Mesenchymal stem cell (in vitro differentiated cells and primary cell): ENCODE measurements around the gene SRRM4.

Source experiments
- DNase-seq: peaks from one replicate; pipeline ENCODE4 v3.0.0-alpha.2; 2013
- H2AFZ ChIP-seq: one replicate; pipeline ENCODE4 v1.6.1; 2013; ENCODE audit warnings: low read depth, mild to moderate bottlenecking, control low read depth, inconsistent platforms, low read length, moderate library complexity
- H2AK5ac ChIP-seq: 2 replicates; pipeline ENCODE4 v1.6.1; 2013; ENCODE audit warnings: low read length, moderate library complexity, mild to moderate bottlenecking, inconsistent platforms; ENCODE audit not compliant: severe bottlenecking
- H2BK120ac ChIP-seq: one replicate; pipeline ENCODE4 v1.6.1; 2013; ENCODE audit warnings: low read depth, mild to moderate bottlenecking, inconsistent platforms, low read length, moderate library complexity
- H2BK12ac ChIP-seq, 2 experiments: one replicate each; pipeline ENCODE4 v1.6.1; 2013; ENCODE audit warnings: inconsistent platforms in 2 of 2, low read length in 2 of 2, mild to moderate bottlenecking in 2 of 2, moderate library complexity in 2 of 2, control low read depth in 1 of 2
- H2BK15ac ChIP-seq: one replicate; pipeline ENCODE4 v1.6.1; 2013; ENCODE audit warnings: mild to moderate bottlenecking, low read depth, inconsistent platforms; ENCODE audit not compliant: poor library complexity, severe bottlenecking
- H2BK5ac ChIP-seq: 2 replicates; pipeline ENCODE4 v1.6.1; 2013; ENCODE audit warnings: low read depth, mild to moderate bottlenecking, low read length, control low read depth, inconsistent platforms; ENCODE audit not compliant: poor library complexity, severe bottlenecking
- H3K14ac ChIP-seq, 2 experiments: one replicate each; pipeline ENCODE4 v1.6.1; 2013; ENCODE audit warnings: inconsistent platforms in 2 of 2, low read length in 2 of 2, control low read depth in 1 of 2, mild to moderate bottlenecking in 1 of 2, moderate library complexity in 1 of 2
- H3K18ac ChIP-seq, 2 experiments: one replicate each; pipeline ENCODE4 v1.6.1; 2013; ENCODE audit warnings: inconsistent platforms in 2 of 2, low read length in 2 of 2, control low read depth in 1 of 2, low read depth in 1 of 2, mild to moderate bottlenecking in 1 of 2
- H3K23ac ChIP-seq, 2 experiments: one replicate each; pipeline ENCODE4 v1.6.1; 2013; ENCODE audit warnings: inconsistent platforms in 2 of 2, low read length in 2 of 2, mild to moderate bottlenecking in 2 of 2, moderate library complexity in 2 of 2, control low read depth in 1 of 2
- H3K27ac ChIP-seq: 2 replicates; pipeline ENCODE4 v1.5.1; 2013; ENCODE audit warnings: mild to moderate bottlenecking, moderate library complexity, low read length, control low read depth, inconsistent platforms; ENCODE audit not compliant: poor library complexity, severe bottlenecking
- H3K27me3 ChIP-seq, 2 experiments: 2 replicates each; pipeline versions ENCODE4 v1.6.1 to v1.7.0; 2013; ENCODE audit warnings: low read length in 2 of 2, mild to moderate bottlenecking in 2 of 2, moderate library complexity in 2 of 2, control low read depth in 1 of 2, inconsistent platforms in 1 of 2; ENCODE audit not compliant: control insufficient read depth in 1 of 2, insufficient read depth in 1 of 2
- H3K36me3 ChIP-seq, 2 experiments: 2 replicates each; pipeline versions ENCODE4 v1.6.1 to v1.7.0; 2013; ENCODE audit warnings: low read length in 2 of 2, control low read depth in 1 of 2, inconsistent platforms in 1 of 2, low read depth in 1 of 2, mild to moderate bottlenecking in 1 of 2; ENCODE audit not compliant: insufficient read depth in 2 of 2, control insufficient read depth in 1 of 2
- H3K4ac ChIP-seq, 2 experiments: one replicate each; pipeline ENCODE4 v1.6.1; 2013; ENCODE audit warnings: inconsistent platforms in 2 of 2, low read length in 2 of 2, mild to moderate bottlenecking in 2 of 2, moderate library complexity in 2 of 2, control low read depth in 1 of 2, low read depth in 1 of 2
- H3K4me1 ChIP-seq: 2 replicates; pipeline ENCODE4 v1.6.1; 2013; ENCODE audit warnings: low read depth, low read length, control low read depth; ENCODE audit not compliant: control insufficient read depth, insufficient read depth
- H3K4me2 ChIP-seq: 2 replicates; pipeline ENCODE4 v1.6.1; 2013; ENCODE audit warnings: low read length, mild to moderate bottlenecking, inconsistent platforms; ENCODE audit not compliant: poor library complexity, severe bottlenecking
- H3K4me3 ChIP-seq, 2 experiments: 2 replicates each; pipeline versions ENCODE4 v1.5.1 to v1.7.0; 2013; ENCODE audit warnings: low read length in 2 of 2, mild to moderate bottlenecking in 2 of 2, control low read depth in 1 of 2, low read depth in 1 of 2; ENCODE audit not compliant: insufficient read depth in 1 of 2
- H3K79me1 ChIP-seq: replicated peaks from 2 replicates; pipeline ENCODE4 v1.6.1; 2013; ENCODE audit warnings: mild to moderate bottlenecking, control low read depth, low read length, inconsistent platforms; ENCODE audit not compliant: poor library complexity, severe bottlenecking
- H3K9ac ChIP-seq: 2 replicates; pipeline ENCODE4 v1.7.0; 2013; ENCODE audit warnings: mild to moderate bottlenecking, low read length, moderate library complexity
- H3K9me3 ChIP-seq: 2 replicates; pipeline ENCODE4 v1.7.0; 2013; ENCODE audit warnings: mild to moderate bottlenecking, low read length; ENCODE audit not compliant: control insufficient read depth
- H4K8ac ChIP-seq: one replicate; pipeline ENCODE4 v1.6.1; 2013; ENCODE audit warnings: inconsistent platforms, mild to moderate bottlenecking, low read length, moderate library complexity
- H4K91ac ChIP-seq: one replicate; pipeline ENCODE4 v1.6.1; 2013; ENCODE audit warnings: mild to moderate bottlenecking, low read length, inconsistent platforms
- WGBS: methylation state at CpG from one replicate; pipeline ENCODE4 v1.1.7; 2013; ENCODE audit warnings: mixed read lengths; 5-methylcytosine and 5-hydroxymethylcytosine counted together

SRRM4 gene

GRCh38 chr12:119195256-119195655 is 213.9 kb downstream of the SRRM4 start:
- no peak overlapping the region for H2BK5ac ChIP-seq
- H3K36me3 ChIP-seq = peaks cover 27 to 48% of the 10 kb centered on the region in 2 experiments
- WGBS = 98% methylated on average over 16 of the region's 16 CpGs
- H3K79me1 ChIP-seq = peaks cover 1% of the 10 kb centered on the region
- no peak overlapping the region for H2AK5ac ChIP-seq
- H3K9me3 ChIP-seq = no peaks in the 10 kb centered on the region
- no peak overlapping the region for H3K27ac ChIP-seq
- H2AFZ ChIP-seq = no peak overlapping the region
- H4K8ac ChIP-seq = no peak overlapping the region
- no peak overlapping the region for H2BK12ac ChIP-seq
- no peak overlapping the region for H2BK120ac ChIP-seq
- H3K4me1 ChIP-seq = no peaks in the 10 kb centered on the region
- no peak overlapping the region for H3K9ac ChIP-seq
- H2BK15ac ChIP-seq = no peak overlapping the region
- no peaks in the 10 kb centered on the region for H3K27me3 ChIP-seq
- no peak overlapping the region for H3K18ac ChIP-seq
- H3K4me2 ChIP-seq = no peak overlapping the region
- no peak overlapping the region for H3K4ac ChIP-seq
- no peak for DNase-seq
- H3K23ac ChIP-seq = no peak overlapping the region
- H3K14ac ChIP-seq = no peak overlapping the region
- no peak overlapping the region for H4K91ac ChIP-seq
- H3K4me3 ChIP-seq = no peak overlapping the region

- no peak overlapping the region for H3K27ac ChIP-seq
- no peak overlapping the region for H2BK120ac ChIP-seq
- no peak overlapping the region for H2BK12ac ChIP-seq
- no peak overlapping the region for H4K91ac ChIP-seq
- H3K79me1 ChIP-seq = peaks cover 1% of the 10 kb centered on the region
- H2AFZ ChIP-seq = no peak overlapping the region
- H2BK5ac ChIP-seq = no peak overlapping the region
- no peak overlapping the region for H3K4me2 ChIP-seq
- no peaks in the 10 kb centered on the region for H3K27me3 ChIP-seq
- no peak overlapping the region for H2BK15ac ChIP-seq
- no peaks in the 10 kb centered on the region for H3K4me1 ChIP-seq
- no peak overlapping the region for H3K23ac ChIP-seq
- no peak for DNase-seq
- peaks cover 22 to 24% of the 10 kb centered on the region in 2 experiments for H3K36me3 ChIP-seq
- WGBS = 99% methylated on average over 2 of the region's 2 CpGs
- H3K9ac ChIP-seq = no peak overlapping the region
- no peak overlapping the region for H3K4ac ChIP-seq
- H2AK5ac ChIP-seq = no peak overlapping the region
- no peak overlapping the region for H3K14ac ChIP-seq
- H3K9me3 ChIP-seq = no peaks in the 10 kb centered on the region
- no peak overlapping the region for H3K18ac ChIP-seq
- H3K4me3 ChIP-seq = no peak overlapping the region
- no peak overlapping the region for H4K8ac ChIP-seq
Observed at GRCh38 chr12:119198440-119198839, 217.1 kb downstream of the SRRM4 start.

- Histone ChIP-seq H3K36me3 (peaks cover 5 to 6% of the 10 kb centered on the region in 2 experiments), H2BK12ac (no peak overlapping the region), H3K14ac (no peak overlapping the region), H3K27ac (no peak overlapping the region), H3K27me3 (no peaks in the 10 kb centered on the region), H2BK5ac (no peak overlapping the region), H4K91ac (no peak overlapping the region), H2AFZ (no peak overlapping the region), H3K4me3 (no peak overlapping the region), H3K23ac (no peak overlapping the region), H3K9ac (no peak overlapping the region), H4K8ac (no peak overlapping the region), H3K18ac (no peak overlapping the region), H3K4ac (no peak overlapping the region), H2BK120ac (no peak overlapping the region), H3K4me1 (no peaks in the 10 kb centered on the region), H3K79me1 (no peaks in the 10 kb centered on the region), H3K9me3 (no peaks in the 10 kb centered on the region), H3K4me2 (no peak overlapping the region), H2AK5ac (no peak overlapping the region), H2BK15ac (no peak overlapping the region)
- DNase-seq = no peak
- WGBS = 83% methylated on average over 3 of the region's 4 CpGs
Observed at GRCh38 chr12:119200601-119201000, 219.3 kb downstream of the SRRM4 start.

- Histone ChIP-seq H3K18ac (no peak overlapping the region), H3K9me3 (no peaks in the 10 kb centered on the region), H4K8ac (no peak overlapping the region), H3K27ac (no peak overlapping the region), H3K4me1 (no peaks in the 10 kb centered on the region), H4K91ac (no peak overlapping the region), H2BK12ac (no peak overlapping the region), H3K36me3 (no peaks in the 10 kb centered on the region), H3K4me3 (no peak overlapping the region), H3K4me2 (no peak overlapping the region), H3K4ac (no peak overlapping the region), H2BK15ac (no peak overlapping the region), H2AFZ (no peak overlapping the region), H3K14ac (no peak overlapping the region), H3K9ac (no peak overlapping the region), H3K79me1 (no peaks in the 10 kb centered on the region), H2AK5ac (no peak overlapping the region), H3K23ac (no peak overlapping the region), H2BK5ac (no peak overlapping the region), H3K27me3 (no peaks in the 10 kb centered on the region), H2BK120ac (no peak overlapping the region)
- 87% methylated on average over 8 of the region's 9 CpGs for WGBS
- no peak for DNase-seq
Observed at GRCh38 chr12:119201789-119202543, 220.6 kb downstream of the SRRM4 start.
